GM18907 (cell line): ENCODE data around the gene UBTF.

Experiments used
- ATAC-seq: cut with Tn5 transposase; IDR thresholded peaks from one replicate; pipeline ENCODE4 v1.9.1; 2021; ENCODE audit warnings: mild to moderate bottlenecking, moderate library complexity; ENCODE audit not compliant: unreplicated experiment

The UBTF gene

DNA sequence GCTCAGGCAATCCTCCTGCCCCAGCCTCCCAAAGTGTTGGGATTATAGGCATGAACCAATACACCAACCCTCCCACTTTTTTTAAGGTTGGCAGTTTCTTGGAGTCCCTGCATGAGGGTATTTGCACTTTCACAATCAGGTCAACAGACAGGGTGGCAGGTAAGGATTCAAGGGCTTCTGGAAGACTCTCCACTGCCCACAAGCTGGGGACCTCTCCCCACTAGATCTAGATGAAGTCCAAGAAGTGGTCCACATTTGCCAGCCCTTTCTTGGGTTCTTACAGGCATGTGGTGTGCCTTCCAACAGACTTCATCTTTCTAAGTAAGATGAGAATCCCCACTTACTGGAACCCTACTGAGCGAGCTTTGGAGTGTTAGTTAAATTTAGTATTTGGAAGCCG, 45.0 kb downstream of the UBTF start:
- ATAC-seq: no peak

- ATAC-seq: no peak
These were observed 47.5 kb downstream of the UBTF start for GRCh38 chr17:44171931-44172455.

GRCh38 chr17:44170499-44171201, 48.8 kb downstream of the UBTF start, which contains the start of gene ASB16:
Gene ASB16, plus strand, starts transcription at chr17:44170704. Its CDS starts 86 bp downstream, at chr17:44170790.
- no peak for ATAC-seq

GRCh38 chr17:44170135-44170498, 49.4 kb downstream of the UBTF start:
- ATAC-seq: no peak

DNA sequence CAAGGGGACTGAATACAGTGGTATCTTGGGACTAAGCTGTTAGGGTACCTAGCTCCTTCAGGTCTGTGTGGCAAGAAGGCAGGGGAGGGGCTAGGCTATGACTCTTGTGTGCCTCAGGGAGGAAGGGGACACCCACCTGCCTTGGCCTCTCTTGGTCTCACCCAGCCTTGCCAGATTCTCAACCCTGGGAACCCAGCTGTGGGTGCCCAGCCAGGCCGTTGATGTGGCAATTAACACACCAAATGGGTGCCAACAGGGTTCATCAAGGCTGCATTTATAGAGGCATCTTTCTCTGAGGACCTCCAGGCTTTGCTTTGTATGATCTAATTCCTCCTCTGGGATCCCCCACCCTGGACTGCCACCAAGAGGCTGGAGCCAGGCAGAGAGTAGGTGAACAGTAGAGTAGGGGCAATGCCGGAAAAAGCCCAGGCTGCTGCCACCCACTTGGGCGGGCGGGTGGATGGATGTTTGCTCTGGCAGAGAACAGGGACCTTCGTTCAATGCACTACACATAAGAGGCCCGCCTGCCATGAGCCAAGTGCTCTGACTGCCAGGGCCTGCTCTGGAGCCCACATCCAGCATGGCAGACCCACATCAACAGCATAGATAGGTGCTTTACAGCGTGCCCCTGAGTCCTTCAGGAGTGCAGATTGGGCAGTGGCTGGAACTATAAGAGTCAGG, 52.2 kb downstream of the UBTF start:
- ATAC-seq: no peak

- ATAC-seq: no peak
These were observed 55.0 kb downstream of the UBTF start for GRCh38 chr17:44164476-44164875.

- ATAC-seq: no peak
These were observed 59.8 kb downstream of the UBTF start for GRCh38 chr17:44159519-44160210.

DNA sequence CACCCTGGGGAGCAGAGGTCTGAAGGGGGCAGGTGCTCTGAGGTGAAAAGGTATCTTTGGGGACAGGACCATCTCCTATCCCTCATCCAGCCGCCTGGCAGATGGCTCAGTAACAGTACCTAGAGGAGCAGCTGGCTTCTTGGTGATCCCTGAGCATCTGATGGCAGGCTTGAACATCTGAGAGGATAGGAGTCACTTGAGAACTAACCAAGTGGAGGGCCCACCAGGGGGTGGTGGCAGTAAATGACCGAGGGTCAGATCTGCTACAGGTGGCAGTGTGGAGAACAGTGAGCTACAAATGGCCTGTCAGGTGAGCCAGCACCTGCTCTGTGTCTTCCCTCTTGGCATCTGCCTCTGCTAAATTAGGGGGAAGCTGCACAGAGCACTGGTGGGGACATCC, 64.0 kb downstream of the UBTF start:
- ATAC-seq: no peak
